ENCODE measurements around the gene SAP30BP. TPM values are rescaled to one million over a fixed set of nuclear protein-coding genes. Genes with fewer than 3 reads are reported as not detected.

SAP30BP gene
- total RNA-seq, 1 experiment from 2014 or later, result 149 TPM

GRCh38 chr17:75753514-75754377 lies 86.6 kb downstream of the SAP30BP start:
- no peaks in the 10 kb centered on the region for H3K9me2 ChIP-seq (ENCODE audit: insufficient read depth)
- RAD21 ChIA-PET (ENCODE audit: low non-redundant PET in 1 of 2, low total read pairs in 2 of 2, uncharacterized antibody in 2 of 2, unreplicated experiment in 2 of 2), result no interaction called here
- H3K4me2 ChIP-seq (ENCODE audit: low read length), result no peak overlapping the region
- no peak for DNase-seq (ENCODE audit: low read depth, low spot score)
- POLR2A ChIA-PET, result interaction anchor here (1.0 kb wide), 1 partner anchor 26 kb away, joined by 3 read pairs; no protein-coding TSS in a partner anchor
- no peak for ATAC-seq
- BruUV-seq (replicated peaks), result no TSS peak
- TF ChIP-seq JUND (IDR thresholded peaks at IDR 0.05) (no peak), ZBTB33 (IDR thresholded peaks at IDR 0.05; ENCODE audit: extremely low read depth, insufficient replicate concordance, low read length) (no peak), SIN3A (IDR thresholded peaks at IDR 0.05; ENCODE audit: low read depth) (no peak), POLR2A (IDR thresholded peaks at IDR 0.05; ENCODE audit: borderline replicate concordance, extremely low read depth, insufficient read depth, insufficient read length) (no peak), FOSL1 (IDR thresholded peaks at IDR 0.05; ENCODE audit: low read depth) (no peak), ZFX (IDR thresholded peaks at IDR 0.05) (no peak), CBX3 (IDR thresholded peaks at IDR 0.05; ENCODE audit: low read depth) (no peak), RAD21 (IDR thresholded peaks at IDR 0.05; ENCODE audit: low read depth) (no peak), EZH2 (IDR thresholded peaks at IDR 0.05) (no peak), POLR2AphosphoS5 (IDR thresholded peaks at IDR 0.05; ENCODE audit: low read depth, low read length) (no peak), SRF (IDR thresholded peaks at IDR 0.05; ENCODE audit: low read depth) (no peak), TCF7L2 (IDR thresholded peaks at IDR 0.05; ENCODE audit: borderline replicate concordance, extremely low read depth, insufficient read depth, insufficient read length) (no peak), EZH2phosphoT487 (IDR thresholded peaks at IDR 0.05; ENCODE audit: borderline replicate concordance) (no peak)
- no peaks in the 10 kb centered on the region for H4K20me1 ChIP-seq (ENCODE audit: insufficient read depth)
- no peaks in the 10 kb centered on the region for H3K27me3 ChIP-seq (ENCODE audit: insufficient read depth, low read length)
- CTCF ChIA-PET, result interaction anchor here (1.0 to 1.8 kb wide), 3 partner anchors 9 to 74 kb away, joined by 3 to 4 read pairs (median 3); no protein-coding TSS in a partner anchor
- intact Hi-C loops (cut with micrococcal nuclease), result loop anchor here (10.0 kb wide), 1 partner anchor 329 kb away; no protein-coding TSS in a partner anchor
- peak overlapping the region; percentile 26; the same call in 1 of the 2 replicates for H3K27ac ChIP-seq (ENCODE audit: low read depth, low read length)
- no peak overlapping the region for H3K4me3 ChIP-seq (replicated peaks in 1 of 2; ENCODE audit: low read depth in 1 of 2, low read length in 2 of 2)
- H3K4me1 ChIP-seq (ENCODE audit: control insufficient read depth in 1 of 2, insufficient read depth in 2 of 2, low read length in 2 of 2), result peaks cover 0 to 3% of the 10 kb centered on the region in 2 experiments; a peak in 1 of 4 replicates
- H3K79me2 ChIP-seq (ENCODE audit: insufficient read depth, low read length), result no peaks in the 10 kb centered on the region; the same call in 1 of the 2 replicates
- H3K9ac ChIP-seq (ENCODE audit: low read length), result no peak overlapping the region
- H2AFZ ChIP-seq (ENCODE audit: low read depth, low read length, poor library complexity, severe bottlenecking), result no peak overlapping the region
- no peaks in the 10 kb centered on the region for H3K9me3 ChIP-seq (ENCODE audit: control insufficient read depth in 1 of 2, insufficient read depth in 1 of 2, low read depth in 1 of 2, low read length in 2 of 2)
- H3K36me3 ChIP-seq (ENCODE audit: control insufficient read depth in 1 of 2, insufficient read depth in 2 of 2, low read length in 2 of 2), result peaks cover 34 to 83% of the 10 kb centered on the region in 2 experiments
